Choroid plexus epithelial cell (primary cell): ENCODE results near the gene MGLL.

Experiments
- DNase-seq: peaks from one replicate; pipeline ENCODE4 v3.0.0-alpha.2; 2010; ENCODE audit warnings: low read depth
- H3K4me3 ChIP-seq: 2 replicates; pipeline ENCODE4 v1.5.1; 2011; ENCODE audit warnings: low read depth, mild to moderate bottlenecking, control low read depth, low read length, moderate library complexity
- CTCF ChIP-seq: conservative IDR thresholded peaks from 2 replicates; pipeline ENCODE4 v1.5.1; 2011; ENCODE audit warnings: low read depth, mild to moderate bottlenecking, control low read depth, inconsistent platforms, low read length, moderate library complexity

MGLL gene

GRCh38 chr3:127783642-127784160 is 38.6 kb downstream of the MGLL start:
- no peak for DNase-seq
- H3K4me3 ChIP-seq: no peak overlapping the region
- TF ChIP-seq CTCF: no peak

- no peak overlapping the region for H3K4me3 ChIP-seq
- no peak for TF ChIP-seq CTCF
- no peak for DNase-seq
These were observed 39.1 kb downstream of the MGLL start for GRCh38 chr3:127783166-127783565.

DNA sequence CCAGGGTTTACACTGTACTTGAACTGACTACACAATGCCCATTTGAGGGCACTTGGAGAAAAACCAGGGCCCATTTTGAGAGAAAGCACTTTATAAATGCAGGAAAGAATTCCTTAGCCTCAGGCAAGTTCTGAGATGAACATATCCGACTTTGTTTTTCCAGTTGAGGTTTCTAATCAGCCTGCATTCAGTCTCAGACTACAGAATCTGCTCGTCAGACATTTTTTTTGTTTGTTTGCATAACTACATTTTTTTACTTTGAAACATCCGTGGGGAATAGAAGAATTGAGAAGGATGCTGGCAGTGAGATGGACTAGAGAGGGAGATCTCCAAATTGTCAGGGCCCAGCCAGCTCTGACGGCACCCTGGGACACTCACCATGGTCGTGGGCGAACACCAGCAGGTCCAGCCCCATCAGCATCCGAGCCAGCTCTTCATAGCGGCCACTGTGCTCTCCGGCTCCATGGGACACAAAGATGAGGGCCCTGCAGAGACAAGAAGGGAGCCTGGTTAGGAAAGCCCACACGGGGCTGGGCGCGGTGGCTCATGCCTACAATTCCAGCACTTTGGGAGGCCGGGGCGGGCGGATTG is 40.8 kb downstream of the MGLL start:
- TF ChIP-seq CTCF: no peak
- no peak overlapping the region for H3K4me3 ChIP-seq
- DNase-seq: peak; percentile 78

DNA sequence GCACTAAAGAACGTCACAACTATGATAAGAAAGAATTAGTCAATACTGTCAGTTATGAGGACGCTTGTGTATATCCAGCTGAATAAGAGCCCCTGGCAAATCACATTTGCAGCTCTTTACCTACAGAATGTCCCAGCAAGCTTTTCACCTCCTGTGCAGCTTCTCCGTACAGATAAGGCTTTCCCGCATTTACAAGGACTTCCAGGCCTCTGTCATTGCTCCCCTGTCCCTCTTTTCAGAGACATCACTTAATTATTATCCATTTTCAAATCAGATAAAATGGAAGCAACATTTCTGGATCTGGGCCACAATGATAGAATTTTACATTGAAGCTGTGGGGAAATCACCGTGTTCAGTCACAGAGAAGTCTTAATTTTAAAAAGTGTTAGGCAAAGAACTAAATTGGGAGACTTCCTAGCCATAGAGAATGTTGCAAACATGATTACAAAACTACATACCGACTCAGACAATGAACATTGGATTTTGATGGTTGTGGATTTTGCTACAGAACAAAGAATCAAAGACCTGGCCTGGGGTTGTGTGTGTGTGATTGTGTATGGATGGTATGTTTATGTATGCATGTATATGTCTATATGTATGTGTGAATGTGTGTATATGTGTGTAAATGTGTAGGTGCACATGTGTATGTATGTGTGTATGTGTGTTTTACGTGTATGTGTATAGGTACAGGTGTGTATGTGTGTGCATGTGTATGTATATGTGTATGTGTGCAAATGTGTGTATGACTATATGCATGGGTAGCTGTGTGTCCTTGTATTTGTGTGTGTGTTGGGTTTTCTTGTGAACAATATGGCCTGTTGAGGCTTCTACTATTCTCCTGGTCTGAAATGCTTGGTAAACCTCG is 41.5 kb downstream of the MGLL start:
- H3K4me3 ChIP-seq: no peak overlapping the region
- TF ChIP-seq CTCF: no peak
- DNase-seq: no peak

- no peak for TF ChIP-seq CTCF
- DNase-seq: no peak
- no peak overlapping the region for H3K4me3 ChIP-seq
These were observed 42.6 kb downstream of the MGLL start for GRCh38 chr3:127779747-127780146.

DNA sequence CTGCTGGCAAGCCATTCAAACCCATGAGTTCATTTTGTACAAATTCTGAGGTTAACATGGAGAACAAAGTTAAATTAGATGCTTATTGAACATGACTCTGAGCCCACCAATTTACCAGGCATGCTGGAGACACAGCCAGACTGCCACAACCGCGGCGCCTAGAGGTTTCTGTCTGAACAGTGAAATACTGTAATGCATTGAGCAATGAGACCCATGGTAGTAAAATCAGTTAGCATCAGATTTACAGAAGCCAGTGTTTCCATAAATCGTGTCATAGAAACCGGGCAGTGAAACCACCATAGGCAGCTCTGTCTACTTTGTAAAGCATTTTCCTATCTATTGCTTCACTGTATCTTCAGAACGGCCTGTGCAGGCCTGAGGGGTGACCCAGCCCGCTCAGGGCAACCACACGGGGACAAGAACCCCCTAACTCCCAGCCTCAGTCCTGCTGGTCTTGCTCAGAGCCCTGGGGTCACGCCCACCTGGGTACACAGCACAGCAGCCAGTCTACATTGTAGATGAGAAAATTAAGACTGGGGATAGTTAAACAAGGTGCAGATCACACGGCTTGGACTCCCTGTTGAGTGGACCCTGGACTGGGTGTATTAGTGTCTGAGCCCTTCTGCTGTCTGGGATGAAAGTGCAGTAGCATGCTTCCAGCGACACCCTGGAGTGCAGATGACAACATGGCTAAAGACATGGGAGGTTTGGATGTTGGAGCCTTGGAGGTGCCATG is 44.2 kb downstream of the MGLL start:
- no peak overlapping the region for H3K4me3 ChIP-seq
- no peak for DNase-seq
- TF ChIP-seq CTCF: no peak
